Activated T-cell treated with anti-CD3 and anti-CD28 coated beads, Interleukin-2, amount 50 U/mL, for 24 hours (primary cell): ENCODE measurements around the gene XIST.
"Not testable (repeated sequence)": the region's sequence is repeated elsewhere in the genome, so short reads cannot be mapped to it uniquely, and the experiment has no call there.

ENCODE experiments used
- DNase-seq: peaks from one replicate; pipeline ENCODE4 v3.0.0-alpha.2; 2020
- H3K27ac Mint-ChIP-seq: 2 replicates; pipeline ENCODE4 v1.8.0; 2020; ENCODE audit warnings: mild to moderate bottlenecking, mixed read lengths
- H3K27me3 Mint-ChIP-seq: 2 replicates; pipeline ENCODE4 v1.8.0; 2020; ENCODE audit warnings: mixed read lengths
- H3K36me3 Mint-ChIP-seq: 2 replicates; pipeline ENCODE4 v1.8.0; 2020; ENCODE audit warnings: low read depth, mixed read lengths
- H3K4me1 Mint-ChIP-seq: 2 replicates; pipeline ENCODE4 v1.8.0; 2020; ENCODE audit warnings: low read depth, mixed read lengths
- H3K4me3 Mint-ChIP-seq: 2 replicates; pipeline ENCODE4 v1.8.0; 2020; ENCODE audit warnings: mild to moderate bottlenecking, moderate library complexity, mixed read lengths
- H3K9me3 Mint-ChIP-seq: 2 replicates; pipeline ENCODE4 v1.8.0; 2020; ENCODE audit warnings: mixed read lengths

The XIST gene

DNA sequence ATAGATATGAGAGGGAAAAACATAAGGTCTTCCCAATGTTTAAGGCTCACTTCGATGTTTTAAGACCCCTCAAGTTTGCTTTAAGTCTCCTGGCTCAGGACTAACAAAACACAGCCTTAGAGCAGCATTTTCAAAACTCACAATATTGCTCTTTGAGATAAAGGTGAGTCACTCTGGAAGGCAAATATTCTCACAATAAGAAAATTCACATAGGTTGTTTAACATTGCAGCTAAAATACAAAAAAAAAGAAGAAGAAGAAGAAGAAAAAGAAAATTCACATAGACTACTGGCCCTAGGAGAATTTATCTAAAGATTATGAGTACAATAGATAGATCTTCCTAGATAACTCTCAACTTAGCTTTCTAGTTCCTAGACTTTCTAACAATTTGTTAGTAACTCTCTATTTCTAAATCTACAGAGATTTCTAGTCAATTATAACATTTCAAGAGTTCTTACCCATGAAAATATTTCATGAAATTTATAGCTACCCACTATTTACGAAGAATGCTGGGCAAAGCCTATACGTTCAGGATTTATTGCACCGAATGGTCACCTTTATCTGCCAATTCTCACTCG lies 22.5 kb downstream of the XIST start:
- Mint-ChIP-seq H3K4me3 (no peak overlapping the region), H3K36me3 (peaks cover 96% of the 10 kb centered on the region), H3K27me3 (no peaks in the 10 kb centered on the region), H3K4me1 (peaks cover 19% of the 10 kb centered on the region), H3K9me3 (no peaks in the 10 kb centered on the region), H3K27ac (no peak overlapping the region)
- no peak for DNase-seq

DNA sequence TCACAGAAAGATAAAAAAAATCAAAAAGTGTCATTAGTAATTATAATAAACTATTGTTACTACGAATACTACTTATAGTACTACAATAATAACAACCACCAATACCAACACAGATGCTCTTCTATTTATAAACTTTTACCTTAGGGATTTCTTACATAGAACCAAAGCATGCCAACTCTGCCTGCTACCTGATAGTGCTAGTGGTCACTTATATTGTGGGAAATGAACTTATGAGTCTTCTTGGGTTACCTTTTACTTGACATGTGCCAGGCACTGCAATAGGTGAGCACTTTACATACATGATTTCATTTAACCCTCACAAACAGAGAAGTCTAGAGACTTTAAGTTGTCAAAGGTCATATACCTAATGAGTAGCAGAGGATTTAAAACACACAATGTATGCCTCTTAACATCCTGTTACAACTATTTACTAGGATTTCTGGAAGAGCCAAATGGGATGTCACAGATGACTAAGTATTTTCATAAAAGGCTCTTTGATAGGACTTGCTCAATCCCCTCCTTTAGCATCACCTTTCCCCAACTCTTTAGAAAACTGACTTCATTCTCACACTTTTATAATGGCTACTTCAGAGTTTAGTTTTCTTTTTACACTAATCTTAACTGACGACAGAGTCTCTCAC lies 24.3 kb downstream of the XIST start:
- Mint-ChIP-seq H3K4me3 (no peak overlapping the region), H3K9me3 (no peaks in the 10 kb centered on the region), H3K27ac (no peak overlapping the region), H3K27me3 (no peaks in the 10 kb centered on the region), H3K4me1 (peaks cover 15% of the 10 kb centered on the region), H3K36me3 (peaks cover 94% of the 10 kb centered on the region)
- DNase-seq, result no peak

DNA sequence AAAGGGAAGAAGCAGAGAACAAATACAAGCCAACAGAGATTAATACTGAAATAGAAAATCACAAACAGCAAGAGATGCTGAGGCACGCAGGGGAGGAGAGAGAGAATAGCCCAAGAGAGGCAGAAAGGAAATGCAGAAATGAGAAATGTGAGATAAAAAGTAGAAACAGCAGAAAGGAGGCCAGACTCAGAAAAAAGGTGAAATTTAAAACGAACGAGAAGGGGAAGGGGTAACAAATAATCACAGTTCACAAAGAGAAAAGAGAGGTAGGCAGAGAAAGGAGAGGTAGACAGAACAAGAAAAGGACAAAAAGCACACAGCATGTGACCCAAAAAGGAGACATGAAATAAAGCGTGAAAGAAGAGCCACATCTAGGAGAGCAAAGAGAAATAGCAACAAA lies 25.1 kb downstream of the XIST start:
- no peak for DNase-seq
- no peak overlapping the region for H3K4me3 Mint-ChIP-seq
- H3K4me1 Mint-ChIP-seq, result peaks cover 13% of the 10 kb centered on the region
- H3K27ac Mint-ChIP-seq, result no peak overlapping the region
- no peaks in the 10 kb centered on the region for H3K9me3 Mint-ChIP-seq
- H3K27me3 Mint-ChIP-seq, result no peaks in the 10 kb centered on the region
- peaks cover 94% of the 10 kb centered on the region for H3K36me3 Mint-ChIP-seq

DNA sequence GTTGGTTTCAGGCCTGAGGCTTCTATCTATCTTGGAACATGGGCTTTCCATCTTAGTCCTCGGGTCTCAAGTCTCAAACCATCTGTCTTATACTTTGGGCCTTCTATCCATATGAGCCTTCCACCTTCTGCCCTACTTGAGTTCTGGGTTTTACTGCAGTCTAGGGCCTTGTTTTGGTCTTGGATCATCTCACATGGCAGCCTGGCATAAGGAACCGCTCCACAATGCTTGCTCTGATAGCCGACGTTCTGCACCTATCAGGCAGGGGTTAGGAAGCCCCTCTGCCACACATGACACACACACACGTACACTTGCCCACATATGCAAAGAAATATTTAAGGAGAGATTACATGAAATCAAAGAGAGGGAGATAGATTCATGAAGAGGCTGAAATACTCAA lies 25.5 kb downstream of the XIST start:
- H3K4me3 Mint-ChIP-seq, result no peak overlapping the region
- H3K36me3 Mint-ChIP-seq, result peaks cover 94% of the 10 kb centered on the region
- no peaks in the 10 kb centered on the region for H3K27me3 Mint-ChIP-seq
- no peaks in the 10 kb centered on the region for H3K9me3 Mint-ChIP-seq
- peaks cover 13% of the 10 kb centered on the region for H3K4me1 Mint-ChIP-seq
- H3K27ac Mint-ChIP-seq, result no peak overlapping the region
- no peak for DNase-seq

DNA sequence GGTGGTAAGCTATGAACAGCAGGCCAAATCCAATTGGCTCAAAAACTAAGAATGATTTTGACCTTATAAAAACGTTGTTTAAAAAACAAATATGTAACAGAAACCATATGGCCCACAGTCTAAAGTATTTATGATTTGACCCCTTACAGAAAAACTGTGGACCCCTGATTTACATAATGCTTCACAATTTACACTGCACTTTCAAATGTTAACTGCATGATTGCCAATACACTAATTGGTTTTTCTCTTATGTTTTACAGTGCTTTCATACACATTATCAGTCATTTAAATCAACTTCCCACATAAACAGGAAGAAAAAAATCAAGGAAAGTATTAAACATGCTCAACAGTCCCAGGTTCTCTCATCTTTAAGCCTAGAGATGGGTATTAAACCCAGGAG lies 26.9 kb downstream of the XIST start:
- no peak for DNase-seq
- Mint-ChIP-seq H3K4me1 (peaks cover 9% of the 10 kb centered on the region), H3K9me3 (no peaks in the 10 kb centered on the region), H3K4me3 (no peak overlapping the region), H3K36me3 (peaks cover 94% of the 10 kb centered on the region), H3K27ac (no peak overlapping the region), H3K27me3 (no peaks in the 10 kb centered on the region)

DNA sequence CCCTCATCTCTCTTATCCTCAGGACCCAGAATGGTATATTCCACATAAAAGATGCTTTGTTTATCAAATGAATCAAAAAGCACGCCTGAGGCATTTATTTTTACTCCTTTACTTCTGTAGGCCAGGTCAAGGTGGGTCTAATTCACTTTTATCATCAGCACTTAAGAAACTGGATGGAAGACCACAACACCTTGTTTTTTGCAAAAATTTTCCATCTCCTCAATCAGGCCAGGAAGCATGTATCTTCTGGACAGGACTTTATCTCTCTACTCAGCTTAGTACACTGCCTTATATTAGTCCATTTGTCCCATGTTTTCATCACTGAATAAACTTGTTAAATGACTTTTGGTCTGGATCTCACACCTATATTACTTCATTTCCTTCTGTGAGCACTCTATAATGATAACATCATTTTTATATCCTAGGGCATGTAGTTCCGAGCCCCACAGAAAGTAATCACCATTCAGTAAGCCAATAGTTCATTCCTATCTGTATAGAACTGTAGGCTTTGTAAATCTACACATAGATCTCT lies 29.0 kb downstream of the XIST start:
- no peak overlapping the region for H3K4me3 Mint-ChIP-seq
- H3K27ac Mint-ChIP-seq, result no peak overlapping the region
- H3K27me3 Mint-ChIP-seq, result no peaks in the 10 kb centered on the region
- H3K36me3 Mint-ChIP-seq, result peaks cover 80% of the 10 kb centered on the region
- no peak for DNase-seq
- H3K4me1 Mint-ChIP-seq, result peaks cover 9% of the 10 kb centered on the region
- no peaks in the 10 kb centered on the region for H3K9me3 Mint-ChIP-seq

DNA sequence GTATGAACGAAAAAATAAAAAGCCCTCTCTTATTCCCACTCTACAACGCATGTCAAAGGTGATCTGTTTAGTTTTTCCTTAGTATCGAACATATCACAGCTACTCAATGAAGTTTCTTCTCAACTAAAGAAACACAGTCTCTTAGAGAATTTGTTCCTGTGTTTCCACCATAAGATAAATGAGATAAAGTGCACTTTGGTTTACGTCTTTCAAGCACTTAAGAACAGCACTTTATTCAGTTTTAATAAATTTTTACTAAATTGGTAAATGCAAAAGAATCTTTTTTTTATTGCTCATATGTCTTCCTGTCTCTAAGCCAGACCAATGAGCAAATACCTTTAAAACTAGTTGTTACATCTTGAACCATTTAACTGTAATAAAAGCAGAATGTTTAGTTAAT lies 29.7 kb downstream of the XIST start:
- no peak overlapping the region for H3K4me3 Mint-ChIP-seq
- H3K9me3 Mint-ChIP-seq, result no peaks in the 10 kb centered on the region
- no peak overlapping the region for H3K27ac Mint-ChIP-seq
- H3K27me3 Mint-ChIP-seq, result no peaks in the 10 kb centered on the region
- H3K36me3 Mint-ChIP-seq, result peaks cover 74% of the 10 kb centered on the region
- peaks cover 8% of the 10 kb centered on the region for H3K4me1 Mint-ChIP-seq
- no peak for DNase-seq

DNA sequence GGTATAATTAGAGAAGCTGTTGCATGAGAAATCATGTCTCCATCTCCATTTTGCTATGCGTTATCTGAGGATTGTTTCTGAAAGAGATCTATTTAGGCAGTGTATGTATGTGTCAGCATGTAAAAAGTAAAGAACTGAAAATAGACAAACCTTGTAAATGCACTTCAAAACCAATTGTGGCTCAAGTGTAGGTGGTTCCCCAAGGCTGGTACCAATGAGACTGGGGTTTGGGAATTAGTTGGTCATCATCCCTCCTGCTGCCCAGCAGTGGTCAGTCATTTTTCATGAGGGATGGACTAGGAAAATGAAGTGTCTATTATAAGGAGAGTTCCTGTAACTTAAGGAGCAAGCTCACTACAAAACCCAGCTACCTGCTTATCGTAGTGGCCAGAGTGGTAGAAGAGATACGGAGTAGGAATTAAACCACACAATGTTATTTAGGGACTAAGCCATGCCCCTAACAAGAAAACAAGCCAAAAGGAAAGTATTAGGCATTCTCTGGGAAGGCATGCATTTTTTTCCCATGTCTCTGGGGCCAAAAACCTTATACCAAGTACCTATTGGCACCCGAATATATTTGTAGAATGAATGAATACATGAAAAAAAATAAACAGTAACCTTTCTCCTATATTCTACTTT lies 30.5 kb downstream of the XIST start:
- H3K36me3 Mint-ChIP-seq, result peaks cover 66% of the 10 kb centered on the region
- H3K9me3 Mint-ChIP-seq, result no peaks in the 10 kb centered on the region
- DNase-seq, result no peak
- no peaks in the 10 kb centered on the region for H3K27me3 Mint-ChIP-seq
- H3K4me3 Mint-ChIP-seq, result no peak overlapping the region
- H3K4me1 Mint-ChIP-seq, result peaks cover under 1% of the 10 kb centered on the region
- no peak overlapping the region for H3K27ac Mint-ChIP-seq

DNA sequence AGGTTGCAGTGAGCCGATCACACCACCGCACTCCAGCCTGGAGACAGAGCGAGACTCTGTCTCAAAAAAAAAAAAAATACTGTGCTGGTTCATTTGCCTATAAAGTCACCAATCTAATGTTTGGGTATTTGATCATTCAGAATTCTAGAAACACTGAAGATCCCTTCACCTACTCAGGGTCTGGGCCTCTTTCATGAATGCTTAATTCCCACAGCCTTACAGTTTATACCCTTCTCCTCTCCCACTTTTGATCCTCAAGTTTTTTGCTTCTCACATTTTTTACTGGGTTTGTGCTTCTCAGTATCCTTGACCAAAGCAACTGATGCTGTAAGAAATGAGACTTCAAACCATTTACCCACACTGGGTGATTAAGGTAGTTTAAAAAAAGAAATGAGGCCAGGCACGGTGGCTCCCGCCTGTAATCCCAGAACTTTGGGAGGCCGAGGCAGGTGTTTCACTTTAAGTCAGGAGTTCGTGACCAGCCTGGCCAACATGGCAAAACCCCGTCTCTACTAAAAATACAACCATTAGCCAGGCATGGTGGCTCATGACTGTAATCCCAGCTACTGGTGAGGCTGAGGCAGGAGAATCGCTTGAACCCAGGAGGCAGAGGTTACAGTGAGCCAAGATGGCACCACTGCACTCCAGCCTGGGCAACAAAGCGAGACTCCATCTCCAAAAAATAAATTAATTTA lies 32.5 kb downstream of the XIST start:
- H3K4me1 Mint-ChIP-seq, DNase-seq, H3K27me3 Mint-ChIP-seq, H3K27ac Mint-ChIP-seq, H3K4me3 Mint-ChIP-seq, H3K9me3 Mint-ChIP-seq: not testable (repeated sequence)
- peaks cover 46% of the 10 kb centered on the region for H3K36me3 Mint-ChIP-seq

DNA sequence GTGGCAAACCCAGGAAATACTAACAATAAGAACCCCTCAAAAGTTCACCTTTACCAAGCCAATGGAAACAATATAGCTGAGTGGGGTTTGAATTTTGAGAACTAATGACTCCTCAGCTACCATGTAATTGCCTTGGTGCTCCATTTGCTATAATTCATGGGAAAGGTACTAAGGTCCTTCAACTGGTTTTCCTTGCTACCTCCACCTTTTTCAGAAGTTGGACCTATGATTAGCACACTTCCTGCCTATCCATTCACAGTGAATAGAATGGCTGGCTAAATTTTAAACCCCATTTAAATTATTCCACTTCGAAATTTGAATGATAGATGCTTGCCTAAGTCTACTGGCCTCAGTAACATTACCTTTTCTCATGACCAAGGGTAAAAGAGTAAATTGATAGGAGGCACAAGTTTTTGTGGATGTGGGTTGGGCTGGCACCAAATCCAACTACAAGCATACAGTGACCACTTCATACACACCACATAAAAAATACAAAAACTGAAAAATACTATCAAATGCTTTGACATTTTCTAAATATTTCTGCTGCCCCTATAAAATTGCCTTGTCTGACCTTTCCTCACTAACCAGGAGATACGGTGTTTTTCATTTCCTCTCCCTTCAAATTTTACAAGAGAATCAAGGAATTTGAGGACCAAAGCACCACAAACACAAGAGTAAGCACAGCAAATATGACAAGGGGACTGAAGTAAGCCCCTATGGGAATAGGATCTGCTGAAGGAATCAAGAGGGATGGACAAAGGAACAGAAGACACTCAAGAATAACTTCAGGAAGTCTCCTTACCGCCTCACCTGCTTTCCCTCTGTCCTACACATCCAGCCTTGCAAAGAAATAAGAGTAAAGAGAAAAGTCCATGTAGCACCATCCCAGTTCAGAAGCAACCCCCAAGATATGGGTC lies 34.1 kb downstream of the XIST start:
- no peak for DNase-seq
- H3K4me1 Mint-ChIP-seq, result no peaks in the 10 kb centered on the region
- H3K27me3 Mint-ChIP-seq, result no peaks in the 10 kb centered on the region
- peaks cover 34% of the 10 kb centered on the region for H3K36me3 Mint-ChIP-seq
- H3K4me3 Mint-ChIP-seq, result no peak overlapping the region
- no peak overlapping the region for H3K27ac Mint-ChIP-seq
- H3K9me3 Mint-ChIP-seq, result no peaks in the 10 kb centered on the region

DNA sequence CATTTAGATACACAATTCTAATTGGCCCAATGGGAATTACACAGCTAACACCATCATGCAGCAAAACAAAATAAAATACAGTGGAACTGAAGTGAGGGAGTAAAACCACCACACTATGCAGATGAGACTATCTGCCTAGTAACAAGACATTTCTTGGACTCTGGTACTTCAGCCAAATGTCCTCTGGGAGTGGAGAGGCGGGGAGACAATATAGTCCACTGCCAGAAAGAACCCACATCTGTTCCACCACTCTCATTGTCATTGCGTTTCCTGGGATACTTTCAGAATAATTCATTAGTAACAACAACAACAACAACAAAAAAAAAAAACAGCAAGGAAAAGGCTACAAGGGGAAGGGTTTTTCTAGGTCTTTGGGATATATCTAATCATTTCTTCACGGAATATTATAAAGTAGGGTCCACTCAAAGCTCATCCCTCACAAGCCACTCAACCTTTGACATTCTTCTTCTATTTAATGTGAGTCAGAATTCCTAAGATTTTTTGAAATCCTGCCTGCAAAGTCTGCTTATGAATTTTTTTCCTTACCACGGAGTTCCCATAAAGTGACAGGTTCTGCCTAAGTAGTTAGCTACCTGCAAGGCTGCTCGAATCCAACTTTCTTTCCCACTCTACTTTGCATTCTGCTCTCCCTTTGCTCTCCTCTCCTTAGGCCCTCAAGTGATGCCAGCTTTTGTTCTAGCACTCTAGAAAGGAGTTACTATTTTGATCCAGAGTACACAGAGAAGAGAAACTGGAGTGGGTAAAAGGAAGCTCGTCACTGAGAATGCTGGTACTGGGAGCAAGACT lies 34.9 kb downstream of the XIST start:
- H3K27ac Mint-ChIP-seq, result no peak overlapping the region
- no peaks in the 10 kb centered on the region for H3K4me1 Mint-ChIP-seq

DNA sequence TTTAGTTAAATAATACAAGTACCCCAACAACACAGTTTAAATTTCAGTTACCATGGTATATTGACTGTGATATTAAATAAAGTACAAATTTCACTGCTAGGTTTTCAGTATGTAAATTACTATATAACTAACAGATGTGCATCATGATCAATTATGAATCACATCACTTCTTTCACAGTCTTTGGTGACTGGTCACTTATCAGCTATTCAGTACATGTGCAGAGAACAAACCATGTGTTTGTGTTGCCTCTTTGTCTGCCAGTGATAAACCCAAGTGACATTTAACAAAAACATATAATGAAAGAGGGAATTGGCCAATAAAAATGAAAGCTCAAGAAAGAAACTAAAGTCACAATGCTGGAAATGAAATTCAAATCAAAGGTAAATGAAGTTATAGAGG lies 40.3 kb downstream of the XIST start:
- no peaks in the 10 kb centered on the region for H3K4me1 Mint-ChIP-seq
- no peak overlapping the region for H3K4me3 Mint-ChIP-seq
- H3K27me3 Mint-ChIP-seq, result no peaks in the 10 kb centered on the region
- no peaks in the 10 kb centered on the region for H3K9me3 Mint-ChIP-seq
- no peak overlapping the region for H3K27ac Mint-ChIP-seq
- no peak for DNase-seq
- no peaks in the 10 kb centered on the region for H3K36me3 Mint-ChIP-seq

More for the DNA sequence above, 34.9 kb downstream of the XIST start:
- H3K27me3 Mint-ChIP-seq, result no peaks in the 10 kb centered on the region
- H3K36me3 Mint-ChIP-seq, result peaks cover 25% of the 10 kb centered on the region
- no peaks in the 10 kb centered on the region for H3K9me3 Mint-ChIP-seq
- no peak for DNase-seq
- H3K4me3 Mint-ChIP-seq, result no peak overlapping the region

DNA sequence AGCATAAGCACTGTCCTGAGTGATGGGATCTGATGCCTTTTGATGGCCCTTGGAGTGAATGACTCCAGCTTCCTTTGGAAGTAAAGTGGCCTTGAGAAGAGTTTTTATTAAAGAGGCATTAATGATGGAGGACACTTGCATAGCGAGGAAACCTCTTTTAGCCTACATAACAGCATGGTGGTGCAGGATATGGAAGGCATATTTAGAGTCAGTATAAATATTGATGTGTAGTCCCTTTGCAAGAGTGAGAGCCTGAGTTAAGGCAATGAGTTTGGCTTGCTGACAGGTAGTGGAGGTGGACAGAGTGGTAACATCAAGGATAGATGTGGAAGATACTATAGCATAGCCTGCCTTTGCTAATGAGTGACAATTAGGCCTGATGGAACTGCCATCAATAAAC lies 48.4 kb downstream of the XIST start:
- not testable (repeated sequence) for DNase-seq, H3K4me3 Mint-ChIP-seq, H3K27me3 Mint-ChIP-seq, H3K36me3 Mint-ChIP-seq, H3K27ac Mint-ChIP-seq, H3K4me1 Mint-ChIP-seq, H3K9me3 Mint-ChIP-seq
